Measurements from ENCODE around the gene PARP8.

The PARP8 gene

GRCh38 chr5:50873595-50874277 is 207.3 kb downstream of the PARP8 start:
- Histone ChIP-seq H3K27ac (no peak overlapping the region), H3K4me3 (ENCODE audit: low read depth in 1 of 2, low read length in 1 of 2) (no peak overlapping the region), H3K9me3 (no peaks in the 10 kb centered on the region), H3K27me3 (peaks cover 8% of the 10 kb centered on the region), H3K4me1 (ENCODE audit: control insufficient read depth in 1 of 2, insufficient read depth in 1 of 2, low read depth in 1 of 2, low read length in 1 of 2) (no peaks in the 10 kb centered on the region), H3K36me3 (no peaks in the 10 kb centered on the region)
- TF ChIP-seq CTCF (IDR thresholded peaks at IDR 0.05), result no peak

- H3K9me3 ChIP-seq, result no peaks in the 10 kb centered on the region
- no peaks in the 10 kb centered on the region for H3K4me1 ChIP-seq (ENCODE audit: control insufficient read depth in 1 of 2, insufficient read depth in 1 of 2, low read depth in 1 of 2, low read length in 1 of 2)
- H3K27ac ChIP-seq, result no peak overlapping the region
- no peaks in the 10 kb centered on the region for H3K36me3 ChIP-seq
- peaks cover 8% of the 10 kb centered on the region for H3K27me3 ChIP-seq
- no peak overlapping the region for H3K4me3 ChIP-seq (ENCODE audit: low read depth in 1 of 2, low read length in 1 of 2)
- TF ChIP-seq CTCF (IDR thresholded peaks at IDR 0.05), result no peak
These were observed 208.0 kb downstream of the PARP8 start for GRCh38 chr5:50874306-50875001.

- Histone ChIP-seq H3K27ac (no peak overlapping the region), H3K4me3 (ENCODE audit: low read depth in 1 of 2, low read length in 1 of 2) (no peak overlapping the region), H3K27me3 (peaks cover 8% of the 10 kb centered on the region), H3K9me3 (no peaks in the 10 kb centered on the region), H3K36me3 (no peaks in the 10 kb centered on the region), H3K4me1 (ENCODE audit: control insufficient read depth in 1 of 2, insufficient read depth in 1 of 2, low read depth in 1 of 2, low read length in 1 of 2) (no peaks in the 10 kb centered on the region)
- TF ChIP-seq CTCF (IDR thresholded peaks at IDR 0.05), result no peak
These were observed 208.5 kb downstream of the PARP8 start for GRCh38 chr5:50875002-50875344.

GRCh38 chr5:50878470-50878869 is 212.0 kb downstream of the PARP8 start:
- no peak overlapping the region for H3K27ac ChIP-seq
- H3K27me3 ChIP-seq, result no peaks in the 10 kb centered on the region
- no peaks in the 10 kb centered on the region for H3K36me3 ChIP-seq
- no peaks in the 10 kb centered on the region for H3K9me3 ChIP-seq
- TF ChIP-seq CTCF (IDR thresholded peaks at IDR 0.05), result no peak
- H3K4me3 ChIP-seq (ENCODE audit: low read depth in 1 of 2, low read length in 1 of 2), result no peak overlapping the region
- no peaks in the 10 kb centered on the region for H3K4me1 ChIP-seq (ENCODE audit: control insufficient read depth in 1 of 2, insufficient read depth in 1 of 2, low read depth in 1 of 2, low read length in 1 of 2)

- H3K36me3 ChIP-seq, result no peaks in the 10 kb centered on the region
These were observed 215.0 kb downstream of the PARP8 start for GRCh38 chr5:50881407-50881806.

More at GRCh38 chr5:50881407-50881806, 215.0 kb downstream of the PARP8 start:
- Histone ChIP-seq H3K9me3 (no peaks in the 10 kb centered on the region), H3K4me3 (ENCODE audit: low read depth in 1 of 2, low read length in 1 of 2) (no peak overlapping the region), H3K27me3 (no peaks in the 10 kb centered on the region), H3K27ac (no peak overlapping the region), H3K4me1 (ENCODE audit: control insufficient read depth in 1 of 2, insufficient read depth in 1 of 2, low read depth in 1 of 2, low read length in 1 of 2) (no peaks in the 10 kb centered on the region)
- TF ChIP-seq CTCF (IDR thresholded peaks at IDR 0.05), result no peak

Data from neutrophil (primary cell).